ENCODE data around the gene CNN1. TPM values are rescaled to one million over a fixed set of nuclear protein-coding genes. Genes with fewer than 3 reads are reported as not detected.

Gene CNN1
- total and polyA plus RNA-seq, 2 experiments from 2014 or later = 13.3 to 20.9 TPM

GRCh38 chr19:11534538-11534937 lies 4.1 kb upstream of the CNN1 start (continued):
- TF ChIP-seq ZNF462 (CRISPR knock-in tag; IDR thresholded peaks at IDR 0.05) = no peak

- Mint-ChIP-seq H3K27ac (peak overlapping the region; percentile 68; the same call in 1 of the 2 replicates), H3K36me3 (ENCODE audit: low read depth) (peaks cover 3% of the 10 kb centered on the region; the same call in 1 of the 3 replicates), H3K4me3 (peak overlapping the region; percentile 16; the same call in 1 of the 3 replicates), H3K9me3 (no peaks in the 10 kb centered on the region), H3K27me3 (ENCODE audit: insufficient read depth, low read depth, poor library complexity) (peaks cover 27% of the 10 kb centered on the region), H3K4me1 (peaks cover 17% of the 10 kb centered on the region)
- Histone ChIP-seq H3K79me2 (replicated peaks; ENCODE audit: insufficient read depth) (no peaks in the 10 kb centered on the region), H3K4me2 (no peak overlapping the region), H3K4me3 (no peak overlapping the region), H3K4me1 (ENCODE audit: insufficient read depth) (peaks cover 13% of the 10 kb centered on the region; the same call in 1 of the 2 replicates), H3K27ac (ENCODE audit: low read depth) (no peak overlapping the region), H3F3A (replicated peaks; ENCODE audit: low read depth) (peaks cover 9% of the 10 kb centered on the region; the same call in 1 of the 2 replicates), H2AFZ (no peak overlapping the region), H3K27me3 (ENCODE audit: insufficient read depth) (peaks cover 5% of the 10 kb centered on the region; the same call in 1 of the 2 replicates), H3K36me3 (ENCODE audit: insufficient read depth) (no peaks in the 10 kb centered on the region), H4K20me1 (replicated peaks; ENCODE audit: insufficient read depth) (no peaks in the 10 kb centered on the region), H3K9me2 (ENCODE audit: insufficient read depth) (no peaks in the 10 kb centered on the region)
- ATAC-seq (no peak), DNase-seq (ENCODE audit: low spot score) (no peak)
- no peak for TF ChIP-seq ZNF331 (CRISPR knock-in tag; IDR thresholded peaks at IDR 0.05; ENCODE audit: low read depth)
- TF ChIP-seq ZNF114 (CRISPR knock-in tag; IDR thresholded peaks at IDR 0.05) = no peak
- TF ChIP-seq JUNB (IDR thresholded peaks at IDR 0.05; ENCODE audit: unreplicated experiment) = no peak
- no peak for TF ChIP-seq EZH2phosphoT487 (IDR thresholded peaks at IDR 0.05; ENCODE audit: unreplicated experiment)
- no peak for TF ChIP-seq CREB1 (CRISPR knock-in tag; IDR thresholded peaks at IDR 0.05; ENCODE audit: low read depth)
- no peak for TF ChIP-seq EZH2 (IDR thresholded peaks at IDR 0.05; ENCODE audit: low read depth, unreplicated experiment)
- no peak for TF ChIP-seq NANOG (IDR thresholded peaks at IDR 0.05; ENCODE audit: borderline replicate concordance)
- TF ChIP-seq ZNF462 (CRISPR knock-in tag; IDR thresholded peaks at IDR 0.05) = no peak
- TF ChIP-seq ETS1 (IDR thresholded peaks at IDR 0.05) = no peak
These were observed 3.7 kb upstream of the CNN1 start for GRCh38 chr19:11534948-11535347.

Measured in GM23338 (cell line).